Mesenchymal stem cell (in vitro differentiated cells and primary cell): Measurements from ENCODE around the gene RASA3.
A peak's percentile ranks its signal among the peaks of the same experiment; 100 is the strongest.

Source experiments
- DNase-seq: peaks from one replicate; pipeline ENCODE4 v3.0.0-alpha.2; 2013
- H2AFZ ChIP-seq: one replicate; pipeline ENCODE4 v1.6.1; 2013; ENCODE audit warnings: low read depth, mild to moderate bottlenecking, control low read depth, inconsistent platforms, low read length, moderate library complexity
- H2AK5ac ChIP-seq: 2 replicates; pipeline ENCODE4 v1.6.1; 2013; ENCODE audit warnings: low read length, moderate library complexity, mild to moderate bottlenecking, inconsistent platforms; ENCODE audit not compliant: severe bottlenecking
- H2BK120ac ChIP-seq: one replicate; pipeline ENCODE4 v1.6.1; 2013; ENCODE audit warnings: low read depth, mild to moderate bottlenecking, inconsistent platforms, low read length, moderate library complexity
- H2BK12ac ChIP-seq, 2 experiments: one replicate each; pipeline ENCODE4 v1.6.1; 2013; ENCODE audit warnings: inconsistent platforms in 2 of 2, low read length in 2 of 2, mild to moderate bottlenecking in 2 of 2, moderate library complexity in 2 of 2, control low read depth in 1 of 2
- H2BK15ac ChIP-seq: one replicate; pipeline ENCODE4 v1.6.1; 2013; ENCODE audit warnings: mild to moderate bottlenecking, low read depth, inconsistent platforms; ENCODE audit not compliant: poor library complexity, severe bottlenecking
- H2BK5ac ChIP-seq: 2 replicates; pipeline ENCODE4 v1.6.1; 2013; ENCODE audit warnings: low read depth, mild to moderate bottlenecking, low read length, control low read depth, inconsistent platforms; ENCODE audit not compliant: poor library complexity, severe bottlenecking
- H3K14ac ChIP-seq, 2 experiments: one replicate each; pipeline ENCODE4 v1.6.1; 2013; ENCODE audit warnings: inconsistent platforms in 2 of 2, low read length in 2 of 2, control low read depth in 1 of 2, mild to moderate bottlenecking in 1 of 2, moderate library complexity in 1 of 2
- H3K18ac ChIP-seq, 2 experiments: one replicate each; pipeline ENCODE4 v1.6.1; 2013; ENCODE audit warnings: inconsistent platforms in 2 of 2, low read length in 2 of 2, control low read depth in 1 of 2, low read depth in 1 of 2, mild to moderate bottlenecking in 1 of 2
- H3K23ac ChIP-seq, 2 experiments: one replicate each; pipeline ENCODE4 v1.6.1; 2013; ENCODE audit warnings: inconsistent platforms in 2 of 2, low read length in 2 of 2, mild to moderate bottlenecking in 2 of 2, moderate library complexity in 2 of 2, control low read depth in 1 of 2
- H3K27ac ChIP-seq: 2 replicates; pipeline ENCODE4 v1.5.1; 2013; ENCODE audit warnings: mild to moderate bottlenecking, moderate library complexity, low read length, control low read depth, inconsistent platforms; ENCODE audit not compliant: poor library complexity, severe bottlenecking
- H3K27me3 ChIP-seq, 2 experiments: 2 replicates each; pipeline versions ENCODE4 v1.6.1 to v1.7.0; 2013; ENCODE audit warnings: low read length in 2 of 2, mild to moderate bottlenecking in 2 of 2, moderate library complexity in 2 of 2, control low read depth in 1 of 2, inconsistent platforms in 1 of 2; ENCODE audit not compliant: control insufficient read depth in 1 of 2, insufficient read depth in 1 of 2
- H3K36me3 ChIP-seq, 2 experiments: 2 replicates each; pipeline versions ENCODE4 v1.6.1 to v1.7.0; 2013; ENCODE audit warnings: low read length in 2 of 2, control low read depth in 1 of 2, inconsistent platforms in 1 of 2, low read depth in 1 of 2, mild to moderate bottlenecking in 1 of 2; ENCODE audit not compliant: insufficient read depth in 2 of 2, control insufficient read depth in 1 of 2
- H3K4ac ChIP-seq, 2 experiments: one replicate each; pipeline ENCODE4 v1.6.1; 2013; ENCODE audit warnings: inconsistent platforms in 2 of 2, low read length in 2 of 2, mild to moderate bottlenecking in 2 of 2, moderate library complexity in 2 of 2, control low read depth in 1 of 2, low read depth in 1 of 2
- H3K4me1 ChIP-seq: 2 replicates; pipeline ENCODE4 v1.6.1; 2013; ENCODE audit warnings: low read depth, low read length, control low read depth; ENCODE audit not compliant: control insufficient read depth, insufficient read depth
- H3K4me2 ChIP-seq: 2 replicates; pipeline ENCODE4 v1.6.1; 2013; ENCODE audit warnings: low read length, mild to moderate bottlenecking, inconsistent platforms; ENCODE audit not compliant: poor library complexity, severe bottlenecking
- H3K4me3 ChIP-seq, 2 experiments: 2 replicates each; pipeline versions ENCODE4 v1.5.1 to v1.7.0; 2013; ENCODE audit warnings: low read length in 2 of 2, mild to moderate bottlenecking in 2 of 2, control low read depth in 1 of 2, low read depth in 1 of 2; ENCODE audit not compliant: insufficient read depth in 1 of 2
- H3K79me1 ChIP-seq: replicated peaks from 2 replicates; pipeline ENCODE4 v1.6.1; 2013; ENCODE audit warnings: mild to moderate bottlenecking, control low read depth, low read length, inconsistent platforms; ENCODE audit not compliant: poor library complexity, severe bottlenecking
- H3K9ac ChIP-seq: 2 replicates; pipeline ENCODE4 v1.7.0; 2013; ENCODE audit warnings: mild to moderate bottlenecking, low read length, moderate library complexity
- H3K9me3 ChIP-seq: 2 replicates; pipeline ENCODE4 v1.7.0; 2013; ENCODE audit warnings: mild to moderate bottlenecking, low read length; ENCODE audit not compliant: control insufficient read depth
- H4K8ac ChIP-seq: one replicate; pipeline ENCODE4 v1.6.1; 2013; ENCODE audit warnings: inconsistent platforms, mild to moderate bottlenecking, low read length, moderate library complexity
- H4K91ac ChIP-seq: one replicate; pipeline ENCODE4 v1.6.1; 2013; ENCODE audit warnings: mild to moderate bottlenecking, low read length, inconsistent platforms
- WGBS: methylation state at CpG from one replicate; pipeline ENCODE4 v1.1.7; 2013; ENCODE audit warnings: mixed read lengths; 5-methylcytosine and 5-hydroxymethylcytosine counted together

The RASA3 gene

GRCh38 chr13:114148521-114148855 is 16.1 kb upstream of the RASA3 start:
- no peak overlapping the region for H2AK5ac ChIP-seq
- peaks cover 28 to 36% of the 10 kb centered on the region in 2 experiments for H3K27me3 ChIP-seq
- no peak for DNase-seq
- H3K9me3 ChIP-seq: no peaks in the 10 kb centered on the region
- no peak overlapping the region for H2BK12ac ChIP-seq
- H2BK15ac ChIP-seq: no peak overlapping the region
- H3K4me1 ChIP-seq: no peaks in the 10 kb centered on the region
- H3K18ac ChIP-seq: no peak overlapping the region
- H2BK5ac ChIP-seq: no peak overlapping the region
- H4K8ac ChIP-seq: no peak overlapping the region
- no peak overlapping the region for H3K23ac ChIP-seq
- no peak overlapping the region for H3K4ac ChIP-seq
- H3K27ac ChIP-seq: no peak overlapping the region
- no peak overlapping the region for H2AFZ ChIP-seq
- no peak overlapping the region for H3K9ac ChIP-seq
- no peaks in the 10 kb centered on the region for H3K36me3 ChIP-seq
- no peak overlapping the region for H3K4me3 ChIP-seq
- H4K91ac ChIP-seq: no peak overlapping the region
- H3K4me2 ChIP-seq: no peak overlapping the region
- 94% methylated on average over 8 of the region's 8 CpGs for WGBS
- no peaks in the 10 kb centered on the region for H3K79me1 ChIP-seq
- no peak overlapping the region for H3K14ac ChIP-seq
- H2BK120ac ChIP-seq: no peak overlapping the region

- Histone ChIP-seq H4K91ac (no peak overlapping the region), H3K27ac (no peak overlapping the region), H2BK120ac (no peak overlapping the region), H2BK15ac (no peak overlapping the region), H3K27me3 (peaks cover 24 to 41% of the 10 kb centered on the region in 2 experiments), H3K4me1 (peaks cover 2% of the 10 kb centered on the region), H3K9me3 (no peaks in the 10 kb centered on the region), H3K4me2 (no peak overlapping the region), H2AFZ (no peak overlapping the region), H3K36me3 (no peaks in the 10 kb centered on the region), H2AK5ac (no peak overlapping the region), H3K4ac (no peak overlapping the region), H3K9ac (no peak overlapping the region), H3K14ac (no peak overlapping the region), H3K4me3 (no peak overlapping the region), H2BK5ac (no peak overlapping the region), H3K23ac (no peak overlapping the region), H2BK12ac (no peak overlapping the region), H3K79me1 (no peaks in the 10 kb centered on the region), H3K18ac (no peak overlapping the region), H4K8ac (no peak overlapping the region)
- DNase-seq: no peak
- WGBS: 86% methylated on average over 18 of the region's 22 CpGs
These were observed 15.5 kb upstream of the RASA3 start for GRCh38 chr13:114147803-114148520.

GRCh38 chr13:114146629-114147028 is 14.2 kb upstream of the RASA3 start:
- Histone ChIP-seq H2BK5ac (no peak overlapping the region), H2BK120ac (no peak overlapping the region), H2AFZ (no peak overlapping the region), H3K23ac (no peak overlapping the region), H3K4me3 (no peak overlapping the region), H3K14ac (no peak overlapping the region), H2BK12ac (no peak overlapping the region), H3K18ac (no peak overlapping the region), H3K79me1 (no peaks in the 10 kb centered on the region), H3K36me3 (no peaks in the 10 kb centered on the region), H2BK15ac (no peak overlapping the region), H4K8ac (peak overlapping the region; percentile 33), H3K4me2 (no peak overlapping the region), H3K9me3 (no peaks in the 10 kb centered on the region), H4K91ac (no peak overlapping the region), H3K4ac (no peak overlapping the region), H3K4me1 (peaks cover 11% of the 10 kb centered on the region), H2AK5ac (no peak overlapping the region), H3K9ac (no peak overlapping the region), H3K27me3 (peaks cover 11 to 53% of the 10 kb centered on the region in 2 experiments), H3K27ac (no peak overlapping the region)
- DNase-seq: no peak
- 58% methylated on average over 10 of the region's 10 CpGs for WGBS

- peak overlapping the region in 1 of 2 experiments; percentile 61 for H3K14ac ChIP-seq
- H3K9me3 ChIP-seq: no peaks in the 10 kb centered on the region
- no peak overlapping the region for H3K4ac ChIP-seq
- H2BK5ac ChIP-seq: no peak overlapping the region
- no peak overlapping the region for H4K91ac ChIP-seq
- no peak overlapping the region for H3K9ac ChIP-seq
- WGBS: 95% methylated on average over 14 of the region's 14 CpGs
- no peak overlapping the region for H2BK120ac ChIP-seq
- H3K23ac ChIP-seq: no peak overlapping the region
- DNase-seq: no peak
- H4K8ac ChIP-seq: no peak overlapping the region
- H2BK15ac ChIP-seq: no peak overlapping the region
- H3K4me3 ChIP-seq: no peak overlapping the region
- H3K27ac ChIP-seq: no peak overlapping the region
- no peaks in the 10 kb centered on the region for H3K36me3 ChIP-seq
- H3K27me3 ChIP-seq: peaks cover 11 to 57% of the 10 kb centered on the region in 2 experiments
- no peak overlapping the region for H3K18ac ChIP-seq
- H3K4me2 ChIP-seq: no peak overlapping the region
- H3K4me1 ChIP-seq: peaks cover 16% of the 10 kb centered on the region
- no peaks in the 10 kb centered on the region for H3K79me1 ChIP-seq
- no peak overlapping the region for H2AFZ ChIP-seq
- H2BK12ac ChIP-seq: no peak overlapping the region
- no peak overlapping the region for H2AK5ac ChIP-seq
These were observed 13.8 kb upstream of the RASA3 start for GRCh38 chr13:114146173-114146572.
